GM12874 (cell line): ENCODE measurements around the gene UMODL1.

ENCODE experiments used
- CTCF ChIP-seq: IDR thresholded peaks from 2 replicates; pipeline ENCODE4 v1.5.1; 2011; ENCODE audit warnings: low read depth, mild to moderate bottlenecking, control low read depth, low read length, moderate library complexity; ENCODE audit not compliant: insufficient read depth

The UMODL1 gene

DNA sequence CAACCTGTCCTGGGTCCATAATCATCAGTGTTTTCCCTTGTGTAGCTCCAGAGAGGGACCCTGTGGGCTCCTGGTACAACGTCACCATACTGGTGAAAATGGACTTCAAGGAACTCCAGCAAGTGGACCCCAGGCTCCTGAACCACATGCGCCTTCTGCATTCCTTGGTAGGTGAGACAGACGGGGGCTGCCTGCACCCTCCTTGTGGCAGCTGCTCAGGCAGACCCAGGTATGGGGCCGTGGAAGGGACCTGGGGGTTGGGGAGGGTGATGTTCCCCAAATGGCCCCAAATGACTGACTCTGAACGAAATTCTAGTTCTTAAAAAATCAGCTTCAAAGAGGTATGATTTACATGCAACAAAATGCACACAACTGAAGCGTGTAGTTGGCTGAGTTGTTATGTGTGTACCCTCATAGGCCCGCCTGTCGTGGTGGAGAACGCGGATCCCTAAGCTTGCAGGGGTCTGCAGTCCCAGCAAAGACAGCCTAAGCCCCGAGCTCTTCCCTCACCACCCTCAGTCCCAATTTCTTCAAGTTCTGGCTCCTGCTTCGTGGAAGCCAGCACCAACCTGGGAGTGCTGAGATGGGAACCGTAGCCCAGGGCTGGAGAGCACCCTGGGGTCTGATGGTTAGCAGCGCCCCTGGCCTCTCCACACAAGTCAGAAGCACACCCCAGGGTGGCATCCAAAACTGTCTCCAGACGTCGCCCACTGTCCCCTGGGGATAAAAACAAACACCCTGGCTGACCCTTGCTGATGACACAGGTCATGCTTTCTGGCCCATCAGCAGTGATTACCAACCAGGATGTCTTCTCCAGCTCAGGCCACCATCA lies 14.3 kb downstream of the UMODL1 start:
- TF ChIP-seq CTCF, result no peak

GRCh38 chr21:42086969-42087368 lies 15.9 kb downstream of the UMODL1 start:
- TF ChIP-seq CTCF, result no peak

DNA sequence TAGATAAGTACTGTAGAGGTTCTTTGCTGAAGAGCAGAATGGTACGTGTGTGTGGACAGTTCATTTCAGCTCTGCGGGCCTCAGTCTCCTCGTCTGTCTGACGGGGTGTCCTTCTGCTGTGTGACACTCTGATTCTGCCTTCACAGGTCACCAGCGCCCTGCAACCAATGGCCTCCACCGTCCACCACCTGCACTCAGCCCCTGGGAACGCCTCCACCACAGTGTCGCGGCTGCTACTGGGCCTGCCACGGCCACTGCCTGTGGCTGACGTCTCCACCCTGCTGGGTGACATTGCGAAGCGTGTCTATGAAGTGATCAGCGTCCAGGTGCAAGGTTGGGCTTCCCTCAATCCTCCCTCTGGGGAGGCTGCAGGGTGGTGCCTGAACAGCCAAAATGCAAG lies 17.0 kb downstream of the UMODL1 start:
- TF ChIP-seq CTCF, result no peak

DNA sequence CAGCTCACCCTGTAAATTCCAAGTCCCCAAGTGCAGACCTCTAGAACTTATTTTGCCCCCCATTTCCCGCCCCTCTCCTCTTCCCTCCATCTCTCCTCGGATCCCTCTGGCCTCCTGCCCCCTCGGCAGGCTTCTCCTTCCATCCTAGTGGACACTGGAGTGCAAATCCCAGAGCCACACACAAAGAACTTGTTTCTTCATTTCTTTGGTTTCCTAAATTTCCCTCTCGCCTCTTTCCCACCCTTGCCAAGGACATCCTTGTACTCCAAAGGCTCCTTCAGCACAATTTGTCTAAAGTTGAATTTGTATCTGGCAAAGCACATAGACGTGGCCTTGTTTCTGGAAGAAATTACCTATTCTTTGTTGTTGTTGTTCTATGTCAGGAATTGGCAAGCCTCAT lies 17.5 kb downstream of the UMODL1 start:
- TF ChIP-seq CTCF, result no peak

GRCh38 chr21:42089093-42089631 lies 18.0 kb downstream of the UMODL1 start:
- no peak for TF ChIP-seq CTCF

DNA sequence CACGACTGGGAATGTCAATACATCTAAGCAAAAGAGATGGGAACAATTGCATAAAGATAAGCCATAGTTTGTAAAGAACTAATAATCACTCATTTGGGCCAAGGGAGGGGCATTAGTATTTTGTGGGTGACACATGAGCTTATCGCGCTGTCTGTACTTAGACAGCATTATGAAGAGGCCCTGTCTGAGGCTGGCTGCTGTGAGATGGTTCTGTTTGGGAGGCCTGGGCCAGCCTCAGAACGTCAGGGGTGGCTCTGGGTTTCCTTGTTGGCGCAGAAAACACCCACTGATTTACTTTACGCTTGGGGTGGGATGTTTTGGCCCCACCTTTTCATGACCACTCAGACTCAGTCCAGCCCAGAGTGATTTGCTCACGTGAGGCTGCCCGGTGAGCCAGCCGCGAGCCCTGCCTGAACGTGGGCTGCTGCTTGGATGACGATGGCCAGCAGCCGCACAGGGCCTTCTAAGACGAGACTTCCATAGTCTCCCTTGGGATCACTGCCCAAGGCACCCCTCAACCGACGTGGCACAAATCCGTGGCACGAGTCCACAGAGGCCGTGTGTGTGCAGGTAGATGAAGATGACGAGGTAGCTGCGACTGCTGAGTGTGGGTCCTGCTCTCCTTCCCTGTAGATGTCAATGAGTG lies 18.7 kb downstream of the UMODL1 start:
- TF ChIP-seq CTCF, result no peak

DNA sequence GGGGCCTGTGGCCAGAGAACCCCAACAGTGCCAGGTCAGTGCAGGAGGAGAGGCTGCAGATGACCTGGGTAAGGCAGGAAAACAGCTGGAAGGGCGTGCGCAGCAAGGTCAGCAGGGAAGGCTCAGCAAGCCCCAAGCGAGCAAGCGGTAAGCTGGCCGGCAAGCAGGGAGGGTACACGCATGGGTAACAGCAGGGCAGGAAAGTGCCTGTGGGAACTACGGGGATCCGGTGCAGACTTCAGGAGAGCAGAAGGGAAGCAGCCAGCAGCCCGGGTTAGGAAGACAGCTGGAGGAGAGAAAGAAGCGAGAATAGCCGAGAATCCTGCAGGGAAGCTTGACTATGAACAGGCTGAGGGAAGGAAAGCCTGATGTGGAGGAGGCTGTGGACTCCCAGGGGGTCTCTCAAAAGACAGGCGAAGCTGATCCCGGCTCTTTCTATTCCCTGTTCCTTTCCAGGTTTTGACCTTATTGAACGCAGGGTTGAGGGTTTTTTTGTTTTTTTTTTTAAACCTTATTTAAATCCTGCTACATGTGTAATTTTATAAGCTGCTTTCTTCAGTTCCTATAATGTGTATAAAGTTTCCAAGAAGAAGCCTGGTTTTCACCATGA lies 20.9 kb downstream of the UMODL1 start:
- TF ChIP-seq CTCF, result no peak
